Stimulated activated CD4-positive, alpha-beta T cell treated with anti-CD3 and anti-CD28 coated beads, Interleukin-15, amount 100 ng/mL, for 48 hours (primary cell): Measurements from ENCODE around the gene AKT2.
A peak's percentile ranks its signal among the peaks of the same experiment; 100 is the strongest.

Experiments
- DNase-seq, 2 donors: peaks; one replicate each; pipeline ENCODE4 v3.0.0-alpha.2; 2020; ENCODE audit warnings: low read depth in 2 of 2

Gene AKT2

GRCh38 chr19:40300668-40301067 lies 15.5 kb upstream of the AKT2 start:
- no peak for DNase-seq

GRCh38 chr19:40298026-40298425 lies 12.9 kb upstream of the AKT2 start:
- no peak for DNase-seq

GRCh38 chr19:40294560-40294959 lies 9.4 kb upstream of the AKT2 start:
- DNase-seq, result no peak

- no peak for DNase-seq
Observed at GRCh38 chr19:40286971-40287421, 1.9 kb upstream of the AKT2 start.

GRCh38 chr19:40286235-40286970 lies 1.3 kb upstream of the AKT2 start:
- no peak for DNase-seq

- DNase-seq, result peak; percentile 95 to 98
Observed at GRCh38 chr19:40285353-40286234, 449 bp upstream of the AKT2 start.

- no peak for DNase-seq
Observed at GRCh38 chr19:40284251-40284500, 969 bp downstream of the AKT2 start.

- DNase-seq, result no peak
Observed at GRCh38 chr19:40283414-40284250, 1.5 kb downstream of the AKT2 start.

- no peak for DNase-seq
Observed at GRCh38 chr19:40282920-40283319, 2.2 kb downstream of the AKT2 start.

- DNase-seq, result no peak
Observed at GRCh38 chr19:40282209-40282580, 3.0 kb downstream of the AKT2 start.

GRCh38 chr19:40281381-40282208 lies 3.5 kb downstream of the AKT2 start:
- no peak for DNase-seq

GRCh38 chr19:40280608-40281221 lies 4.4 kb downstream of the AKT2 start:
- DNase-seq, result no peak

GRCh38 chr19:40279761-40280607 lies 5.2 kb downstream of the AKT2 start:
- DNase-seq, result no peak

- no peak for DNase-seq
Observed at GRCh38 chr19:40279120-40279551, 6.0 kb downstream of the AKT2 start.

- no peak for DNase-seq
Observed at GRCh38 chr19:40278361-40279035, 6.6 kb downstream of the AKT2 start.

GRCh38 chr19:40277356-40278059 lies 7.6 kb downstream of the AKT2 start:
- no peak for DNase-seq

- peak in 1 of 2 donors; percentile 15 for DNase-seq
Observed at GRCh38 chr19:40274585-40275544, 10.3 kb downstream of the AKT2 start.
